HepG2 (cell line): Measurements from ENCODE around the gene ACKR3.

ENCODE experiments used
- AKAP8 ChIP-seq: sonication (generic); formaldehyde crosslinking; IDR thresholded peaks from 2 replicates; pipeline ENCODE4 v1.5.1; 2020; ENCODE audit warnings: mild to moderate bottlenecking, missing genetic modification reagents
- ATAD3A ChIP-seq: sonication (generic); formaldehyde crosslinking; IDR thresholded peaks from 2 replicates; pipeline ENCODE4 v1.4.0; 2020; ENCODE audit warnings: missing genetic modification reagents
- ATF7-NPFF ChIP-seq: sonication (generic); formaldehyde crosslinking; IDR thresholded peaks from 2 replicates; pipeline ENCODE4 v1.8.1; 2023; ENCODE audit warnings: mild to moderate bottlenecking, low read depth, missing genetic modification reagents, moderate library complexity
- CTCF ChIP-seq: sonication (generic); formaldehyde crosslinking; IDR thresholded peaks from 2 replicates; pipeline ENCODE4 v1.5.0; 2020; ENCODE audit warnings: mild to moderate bottlenecking, missing genetic modification reagents, moderate library complexity
- FOXA1 ChIP-seq, 2 experiments: fragments of 450-650 bp in 1 of 2; sonication (generic) in 1 of 2; formaldehyde crosslinking in 1 of 2; IDR thresholded peaks; 2 replicates each; pipeline versions ENCODE4 v1.4.0 to v1.6.1; 2016 to 2020; ENCODE audit warnings: missing genetic modification reagents in 1 of 2
- JUNB ChIP-seq: sonication (generic); formaldehyde crosslinking; IDR thresholded peaks from 2 replicates; pipeline ENCODE4 v1.8.0; 2022; ENCODE audit warnings: missing genetic modification reagents, mild to moderate bottlenecking, borderline replicate concordance
- KLF13 ChIP-seq: sonication (generic); formaldehyde crosslinking; IDR thresholded peaks from 2 replicates; pipeline ENCODE4 v1.4.0; 2020; ENCODE audit warnings: mild to moderate bottlenecking, missing genetic modification reagents
- PBX3 ChIP-seq: sonication (generic); formaldehyde crosslinking; IDR thresholded peaks from 2 replicates; pipeline ENCODE4 v1.8.1; 2023; ENCODE audit warnings: missing genetic modification reagents, inconsistent platforms, borderline replicate concordance
- POLR2A ChIP-seq, 2 experiments: IDR thresholded peaks; 2 replicates each; pipeline ENCODE4 v1.6.1; 2011; ENCODE audit warnings: low read depth in 2 of 2, low read length in 2 of 2, mild to moderate bottlenecking in 1 of 2, moderate library complexity in 1 of 2; ENCODE audit not compliant: insufficient read depth in 1 of 2
- ZBTB20 ChIP-seq: sonication (generic); formaldehyde crosslinking; IDR thresholded peaks from 2 replicates; pipeline ENCODE4 v1.8.1; 2023; ENCODE audit warnings: missing genetic modification reagents, low read depth, mild to moderate bottlenecking, borderline replicate concordance

DNA sequence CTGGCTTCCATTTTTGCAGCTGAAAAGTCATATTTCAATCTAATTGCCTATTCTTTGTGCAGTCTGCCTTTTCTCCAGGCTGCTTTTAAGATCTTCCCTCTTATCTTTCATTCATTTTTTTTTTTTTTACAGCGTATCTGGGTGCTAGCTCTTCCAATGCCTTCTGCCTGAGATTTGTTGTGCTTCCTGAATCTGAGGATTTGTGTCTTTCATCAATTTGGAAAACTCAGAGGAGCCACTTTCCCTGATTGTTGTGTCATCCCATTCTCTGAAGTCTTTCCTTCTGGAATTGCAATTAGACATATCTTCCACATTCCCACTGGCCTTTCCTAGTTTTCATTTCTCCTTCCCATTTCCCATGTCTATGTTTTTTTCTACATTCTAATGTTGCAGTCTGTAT is 21.9 kb upstream of the ACKR3 start:
- TF ChIP-seq KLF13 (CRISPR knock-in tag) = no peak
- no peak for TF ChIP-seq PBX3 (CRISPR knock-in tag)
- no peak for TF ChIP-seq ATAD3A
- no peak for TF ChIP-seq ZBTB20 (CRISPR knock-in tag)
- no peak for TF ChIP-seq ATF7-NPFF (CRISPR knock-in tag)
- no peak for TF ChIP-seq FOXA1 (IDR thresholded peaks at IDR 0.05)
- no peak for TF ChIP-seq FOXA1 (CRISPR knock-in tag; IDR thresholded peaks at IDR 0.05)
- TF ChIP-seq POLR2A (IDR thresholded peaks at IDR 0.05; ENCODE audit: insufficient read depth in 1 of 2, low read depth in 2 of 2, low read length in 2 of 2) = no peak
- TF ChIP-seq CTCF (CRISPR knock-in tag) = no peak
- no peak for TF ChIP-seq JUNB (CRISPR knock-in tag)
- TF ChIP-seq AKAP8 (CRISPR knock-in tag) = no peak
